HG02938 (cell line): ENCODE data around the gene PTGES3.
"Not testable (repeated sequence)": the region's sequence is repeated elsewhere in the genome, so short reads cannot be mapped to it uniquely, and the experiment has no call there.

Source experiments
- ATAC-seq: cut with Tn5 transposase; IDR thresholded peaks from one replicate; pipeline ENCODE4 v1.9.1; 2021; ENCODE audit warnings: mild to moderate bottlenecking, moderate library complexity; ENCODE audit not compliant: unreplicated experiment

PTGES3 gene

DNA sequence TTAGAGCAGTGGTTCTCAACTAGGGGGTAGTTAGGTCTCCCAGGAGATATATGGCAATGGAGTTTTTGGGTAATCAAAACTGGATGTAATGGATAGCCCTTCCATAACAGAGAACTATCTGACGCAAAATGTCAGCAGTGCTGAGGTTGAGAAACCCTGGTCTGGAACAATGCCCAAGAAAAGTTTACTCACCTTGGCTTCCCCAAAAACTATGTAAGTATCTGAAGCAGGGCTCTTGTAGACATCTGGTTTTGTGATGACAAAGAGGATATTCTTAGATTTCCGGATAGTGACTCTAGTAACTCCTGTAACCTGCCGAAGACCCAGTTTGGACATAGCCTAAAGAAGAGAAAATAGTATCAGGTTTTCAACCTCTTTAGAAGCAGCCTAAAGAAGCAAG is 25.3 kb upstream of the PTGES3 start:
- ATAC-seq: no peak

DNA sequence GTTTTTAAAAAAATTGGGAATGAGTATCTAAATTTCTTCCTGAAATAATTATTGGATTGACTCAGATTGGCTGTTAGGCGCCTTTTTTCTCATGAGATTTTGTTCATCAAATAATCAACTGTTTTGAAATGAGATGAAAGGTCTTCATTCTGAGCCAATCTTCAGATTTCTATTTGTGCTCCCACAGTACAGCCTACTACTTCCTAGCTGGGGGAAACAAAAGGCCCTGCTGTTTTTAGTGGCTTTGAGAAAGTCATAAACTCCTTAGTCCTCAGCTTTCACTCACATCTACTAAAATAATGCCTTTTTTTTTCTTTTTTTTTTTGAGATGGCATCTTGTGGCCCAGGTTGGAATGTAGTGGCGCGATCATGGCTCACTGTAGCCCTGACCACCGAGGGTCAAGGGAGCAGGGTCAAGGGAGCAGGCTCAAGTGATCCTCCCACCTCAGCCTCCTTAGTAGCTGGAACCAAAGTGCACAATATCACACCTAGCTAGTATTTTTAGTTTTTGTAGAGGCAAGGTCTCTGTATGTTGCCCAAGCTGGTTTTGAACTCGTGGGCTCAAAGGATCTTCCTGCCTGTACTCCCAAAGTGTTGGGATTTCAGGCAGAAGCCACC is 21.8 kb upstream of the PTGES3 start:
- no peak for ATAC-seq

DNA sequence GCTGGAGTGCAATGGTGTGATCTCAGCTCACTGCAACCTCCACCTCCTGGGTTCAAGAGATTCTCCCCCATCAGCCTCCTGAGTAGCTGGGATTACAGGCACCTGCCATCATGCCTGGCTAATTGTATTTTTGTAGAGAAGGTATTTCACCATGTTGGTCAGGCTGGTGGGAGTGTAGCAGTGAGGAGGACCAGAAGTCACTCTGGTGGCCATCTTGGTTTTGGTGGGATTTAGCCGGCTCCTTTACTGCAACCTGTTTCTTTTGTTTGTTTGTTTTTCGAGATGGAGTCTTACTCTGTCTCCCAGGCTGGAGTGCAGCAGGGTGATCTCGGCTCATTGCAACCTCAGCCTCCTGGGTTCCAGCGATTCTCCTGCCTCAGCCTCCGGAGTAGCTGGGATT is 16.4 kb upstream of the PTGES3 start:
- ATAC-seq: not testable (repeated sequence)

DNA sequence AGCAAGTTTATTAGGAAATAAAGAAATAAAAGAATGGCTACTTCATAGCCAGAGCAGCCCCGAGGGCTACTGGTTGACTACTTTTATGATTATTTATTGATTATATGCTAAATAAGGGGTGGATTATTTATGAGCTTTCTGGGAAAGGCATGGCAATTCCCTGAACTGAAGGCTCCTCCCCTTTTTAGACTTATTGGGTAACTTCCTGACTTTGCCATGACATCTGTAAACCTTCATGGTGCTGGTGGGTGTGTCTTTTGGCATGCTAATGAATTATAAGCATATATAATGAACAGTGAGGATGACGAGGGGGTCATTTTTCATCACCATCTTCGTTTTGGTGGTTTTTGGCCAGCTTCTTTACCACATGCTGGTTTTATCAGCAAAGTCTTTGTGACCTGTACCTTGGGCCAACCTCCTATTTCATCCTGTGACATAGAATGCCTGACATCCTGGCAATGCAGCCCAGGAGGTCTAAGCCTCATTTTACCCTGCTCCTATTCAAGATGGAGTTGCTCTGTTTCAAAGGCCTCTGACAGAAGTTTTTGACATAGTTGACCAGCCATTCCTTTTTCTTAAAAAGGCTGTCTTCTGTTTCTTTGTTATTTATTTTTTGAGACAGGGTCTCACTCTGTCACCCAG is 11.1 kb upstream of the PTGES3 start:
- ATAC-seq: no peak

DNA sequence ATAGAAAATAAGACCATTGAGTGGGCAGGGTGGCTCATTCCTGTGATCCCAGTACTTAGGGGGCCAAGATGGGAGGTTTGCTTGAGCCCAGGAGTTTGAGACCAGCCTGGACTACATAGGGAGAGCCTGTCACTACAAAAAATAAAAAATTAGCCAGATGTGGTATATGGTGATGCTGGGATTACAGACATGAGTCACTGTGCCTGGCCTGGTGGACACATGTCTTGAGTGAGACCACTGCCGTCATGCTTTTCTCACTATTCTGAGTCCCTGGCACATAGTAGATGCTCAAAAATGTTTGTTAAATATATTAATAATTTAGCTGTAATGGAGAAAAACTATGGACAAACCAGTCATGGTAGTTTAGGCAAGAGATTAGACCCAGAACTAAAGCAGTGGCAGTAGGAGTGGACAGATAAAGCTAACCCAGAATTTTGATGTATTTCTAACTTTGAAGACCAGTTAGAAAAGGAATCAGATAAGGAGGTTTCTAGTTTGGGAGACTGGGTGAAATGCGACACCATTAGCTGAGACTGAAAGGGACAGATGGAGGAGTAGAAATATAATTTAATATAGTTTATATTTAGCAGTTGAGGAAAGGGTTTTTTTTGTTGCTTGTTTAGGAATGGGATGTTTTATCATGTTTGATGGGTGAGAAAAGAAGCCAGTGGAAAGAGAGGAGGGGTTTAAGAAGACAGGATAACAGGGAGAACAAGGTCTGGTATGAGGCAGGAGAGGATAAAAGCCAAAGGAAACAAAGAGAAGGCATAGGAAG is 7.4 kb upstream of the PTGES3 start:
- no peak for ATAC-seq

DNA sequence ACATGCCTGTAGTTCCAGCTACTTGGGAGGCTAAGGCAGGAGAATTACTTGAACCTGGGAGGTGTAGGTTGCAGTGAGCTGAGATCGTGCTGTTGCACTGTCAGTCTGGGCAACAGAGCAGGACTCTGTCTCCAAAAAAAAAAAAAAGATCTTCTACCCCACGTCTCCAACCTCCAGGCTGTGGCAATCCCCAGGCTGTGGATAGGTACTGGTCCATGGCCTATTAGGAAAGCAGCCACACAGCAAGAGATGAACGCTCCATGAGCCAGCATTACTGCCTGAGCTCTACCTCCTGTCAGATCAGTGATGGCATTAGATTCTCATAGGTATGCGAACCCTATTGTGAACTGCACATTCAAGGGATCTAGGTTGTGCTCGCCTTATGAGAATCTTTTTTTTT is 6.1 kb upstream of the PTGES3 start:
- ATAC-seq: no peak

DNA sequence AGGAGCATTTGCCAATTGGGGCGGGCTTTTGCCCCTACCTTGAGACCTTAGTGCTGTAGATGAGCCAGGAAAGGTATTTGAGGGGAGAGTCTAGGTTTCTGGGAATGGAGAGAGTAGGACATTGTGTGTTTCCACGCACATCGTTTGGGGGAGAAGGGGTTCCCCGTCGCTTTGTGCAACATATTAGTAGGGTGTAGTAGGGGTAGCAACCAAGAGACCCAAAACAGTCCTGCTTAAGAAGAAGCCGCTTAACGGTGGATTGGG is 694 bp upstream of the PTGES3 start:
- no peak for ATAC-seq

DNA sequence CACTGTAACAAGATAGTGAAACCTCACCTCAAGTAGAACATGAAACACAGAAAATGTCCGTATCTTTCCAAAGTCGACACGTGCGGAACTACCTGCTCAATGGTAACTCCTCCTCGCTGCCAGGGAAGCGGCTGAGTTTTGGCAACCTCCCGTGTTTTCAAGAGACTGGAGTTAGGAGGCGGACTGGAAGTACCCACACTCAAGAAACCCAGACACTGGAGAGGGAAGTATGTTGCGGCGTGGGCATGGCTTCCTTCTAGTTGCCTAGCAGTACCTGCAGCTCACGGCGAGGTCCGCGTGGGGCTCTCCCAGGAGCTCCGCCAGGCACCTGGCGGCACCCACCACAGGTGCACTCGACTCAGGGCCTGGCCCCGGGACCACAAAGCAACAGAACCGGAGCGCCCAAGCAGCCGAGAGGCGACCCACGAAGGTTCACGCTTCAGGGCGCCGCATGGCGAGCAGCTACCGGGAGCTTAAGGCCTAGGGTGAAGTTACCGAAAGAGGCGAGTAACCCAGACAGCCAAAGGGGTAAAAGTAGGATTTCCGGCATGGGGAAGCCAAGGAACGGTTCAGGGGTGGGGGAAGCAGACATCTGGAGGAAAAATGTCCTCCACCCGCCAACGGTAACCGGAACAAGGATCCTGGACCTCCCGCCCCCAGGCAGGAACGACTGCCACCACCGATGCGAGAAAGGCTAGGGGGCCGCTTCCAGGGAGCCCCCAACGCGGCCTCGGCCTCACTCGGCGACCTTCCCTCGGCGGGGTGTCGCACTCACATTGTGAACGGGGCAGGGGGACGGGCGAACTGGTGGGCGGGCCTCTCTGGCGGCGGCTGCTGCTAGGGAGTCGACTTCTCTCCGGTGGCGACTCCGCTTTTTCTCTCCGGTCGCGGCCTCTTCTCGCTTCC is 608 bp downstream of the PTGES3 start:
- peak; percentile 31 for ATAC-seq

DNA sequence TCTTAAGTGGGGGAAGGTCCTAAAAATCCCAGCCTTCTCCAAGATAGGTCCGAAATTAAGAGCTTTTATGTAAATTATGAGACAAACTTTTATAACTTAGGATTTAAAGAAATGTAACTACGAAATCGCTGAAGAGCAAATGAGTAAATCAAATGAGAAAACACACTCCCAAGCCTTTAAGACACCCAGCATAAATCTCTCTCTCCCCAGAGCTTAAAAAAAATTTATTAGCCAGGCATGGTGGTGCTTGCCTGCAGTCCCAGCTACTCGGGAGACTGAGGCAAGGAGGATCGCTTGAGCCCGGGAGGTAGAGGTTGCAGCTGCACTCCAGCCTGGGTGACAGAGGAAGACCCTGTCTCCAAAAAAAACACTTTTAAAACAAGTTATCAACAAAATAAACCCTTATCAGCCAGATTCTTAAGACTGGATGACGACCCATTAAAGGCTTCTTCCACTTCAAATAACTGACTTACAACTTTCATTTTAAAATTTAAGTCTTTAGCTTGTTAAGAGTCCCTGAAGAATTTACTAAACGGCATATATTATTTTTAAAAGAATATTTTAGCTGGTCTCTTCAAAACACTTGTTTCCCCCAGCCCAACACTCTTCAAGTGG is 3.2 kb downstream of the PTGES3 start:
- ATAC-seq: no peak

DNA sequence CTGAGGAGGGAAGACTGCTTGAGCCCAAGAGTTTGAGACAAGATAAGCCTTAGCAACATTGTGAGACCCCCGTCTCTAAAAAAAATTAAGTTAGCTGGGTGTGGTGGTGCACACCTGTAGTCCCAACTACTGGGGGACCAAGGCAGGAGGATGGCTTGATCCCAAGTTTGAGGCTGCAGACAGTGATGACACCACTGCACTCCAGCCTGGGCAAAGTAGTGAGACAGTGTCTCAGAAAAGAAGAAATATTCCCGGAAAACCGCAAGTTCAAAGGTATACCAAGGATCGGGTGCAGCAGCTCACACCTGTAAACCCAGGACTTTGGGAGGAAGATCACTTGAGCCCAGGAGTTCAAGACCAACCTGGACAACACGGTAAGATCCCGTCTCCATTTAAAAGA is 5.8 kb downstream of the PTGES3 start:
- no peak for ATAC-seq

DNA sequence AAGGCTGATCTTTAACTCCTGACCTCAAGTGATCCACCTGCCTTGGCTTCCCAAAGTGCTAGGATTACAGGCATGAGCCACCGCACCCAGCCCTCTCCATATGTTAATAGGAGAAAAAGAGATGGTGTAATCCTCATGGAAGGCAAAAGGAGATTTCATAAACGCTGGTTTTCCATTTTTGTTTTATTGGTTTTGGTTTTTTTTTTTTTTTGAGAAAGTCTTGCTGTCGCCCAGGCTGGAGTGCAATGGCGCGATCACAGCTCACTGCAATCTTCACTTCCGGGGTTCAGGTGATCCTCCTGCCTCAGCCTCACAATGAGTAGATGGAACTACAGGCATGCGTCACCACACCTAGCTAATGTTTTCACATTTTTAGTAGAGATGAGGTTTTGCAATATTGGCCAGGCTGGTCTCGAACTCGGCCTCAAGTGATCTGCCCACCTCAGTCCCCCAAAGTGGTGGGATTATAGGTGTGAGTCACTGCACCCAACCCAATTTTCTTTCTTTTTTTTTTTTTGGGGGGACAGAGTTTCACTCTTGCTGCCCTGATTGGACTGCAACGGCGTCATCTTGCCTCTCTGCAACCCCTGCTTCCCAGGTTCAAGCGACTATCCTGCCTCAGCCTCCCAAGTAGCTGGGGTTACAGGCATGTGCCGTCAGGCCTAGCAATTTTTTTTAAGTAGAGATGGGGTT is 8.1 kb downstream of the PTGES3 start:
- no peak for ATAC-seq

DNA sequence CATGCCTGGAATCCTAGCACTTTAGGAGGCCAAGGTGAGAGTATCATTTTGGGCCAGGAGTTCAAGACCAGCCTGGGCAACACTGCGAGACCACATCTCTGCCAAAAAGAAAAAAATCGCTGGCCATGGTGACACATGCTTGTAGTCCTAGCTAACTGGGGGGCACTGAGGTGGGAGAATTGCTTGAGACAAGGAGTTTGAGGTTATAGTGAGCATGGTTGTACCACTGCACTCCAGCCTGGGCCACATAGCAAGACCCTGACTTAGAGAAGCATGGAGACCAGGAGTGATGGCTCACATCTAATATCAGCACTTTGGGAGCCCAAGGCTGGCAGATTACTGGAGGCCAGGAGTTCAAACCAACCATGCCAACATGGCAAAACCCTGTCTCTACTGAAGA is 9.2 kb downstream of the PTGES3 start:
- ATAC-seq: no peak

DNA sequence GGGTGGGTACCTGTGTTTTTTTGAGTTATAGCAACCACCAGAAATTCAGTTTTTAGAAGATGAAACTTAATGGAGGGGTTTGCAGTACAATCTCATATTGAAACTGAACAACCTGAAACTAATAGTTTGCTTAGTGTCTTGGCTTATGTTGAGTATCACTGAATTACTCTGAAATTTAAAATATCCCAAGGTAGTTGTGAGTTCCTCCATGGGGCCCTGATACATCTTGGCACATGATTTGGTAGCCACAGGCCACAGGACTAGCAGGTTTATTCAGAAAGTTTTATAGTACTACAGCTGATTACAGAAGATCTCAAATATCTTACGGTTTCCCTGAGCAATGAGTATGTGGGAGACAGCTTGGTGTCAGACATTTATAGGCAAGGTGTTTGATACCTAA is 10.4 kb downstream of the PTGES3 start:
- peak; percentile 83 for ATAC-seq

DNA sequence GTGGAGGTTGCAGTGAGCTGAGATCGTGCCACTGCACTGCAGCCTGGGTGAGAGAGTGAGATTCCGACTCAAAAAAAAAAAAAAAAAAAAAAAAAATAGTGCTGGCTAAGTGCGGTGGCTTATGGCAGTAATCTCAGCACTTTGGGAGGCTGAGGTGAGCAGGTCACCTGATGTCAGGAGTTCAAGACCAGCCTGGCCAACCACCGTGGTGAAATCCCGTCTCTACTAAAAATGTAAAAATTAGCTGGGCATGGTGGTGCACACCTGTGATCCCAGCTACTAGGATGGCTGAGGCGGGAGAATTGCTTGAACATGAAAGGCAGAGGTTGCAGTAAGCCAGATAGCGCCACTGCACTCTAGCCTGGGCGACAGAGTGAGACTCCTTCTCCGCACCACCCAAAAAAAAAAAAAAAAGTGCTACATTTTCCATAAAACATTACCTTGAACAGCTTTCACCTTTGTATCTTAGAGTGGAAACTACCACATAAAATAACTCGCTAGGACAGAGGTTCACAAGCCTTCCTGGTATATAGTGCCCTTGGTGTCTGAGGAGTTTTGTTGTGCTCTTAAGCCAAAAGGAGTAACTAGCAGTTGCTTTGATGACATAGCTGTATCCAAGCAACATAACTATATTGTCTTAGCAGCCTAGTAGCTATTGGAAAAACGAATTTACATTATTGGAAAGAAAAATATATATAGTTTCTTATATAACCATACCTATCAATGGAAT is 11.1 kb downstream of the PTGES3 start:
- ATAC-seq: peak; percentile 8

DNA sequence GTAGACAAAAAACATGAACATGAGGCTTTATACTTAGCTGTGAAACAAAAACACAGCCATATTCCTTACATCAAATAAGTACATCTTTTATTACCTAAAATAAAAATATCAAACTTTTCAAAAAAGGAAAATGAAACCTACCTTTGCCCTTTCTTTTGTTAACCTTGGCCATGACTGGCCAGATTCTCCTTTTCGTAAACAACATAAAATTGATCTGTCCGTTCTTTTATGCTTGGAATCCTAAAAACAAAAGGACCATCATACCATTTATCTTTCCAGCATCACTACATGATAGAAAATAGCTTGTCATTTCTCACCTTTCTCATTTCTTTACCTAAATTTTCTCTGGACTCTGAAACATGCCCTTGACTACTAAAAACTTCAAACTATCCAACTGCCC is 16.5 kb downstream of the PTGES3 start:
- no peak for ATAC-seq

DNA sequence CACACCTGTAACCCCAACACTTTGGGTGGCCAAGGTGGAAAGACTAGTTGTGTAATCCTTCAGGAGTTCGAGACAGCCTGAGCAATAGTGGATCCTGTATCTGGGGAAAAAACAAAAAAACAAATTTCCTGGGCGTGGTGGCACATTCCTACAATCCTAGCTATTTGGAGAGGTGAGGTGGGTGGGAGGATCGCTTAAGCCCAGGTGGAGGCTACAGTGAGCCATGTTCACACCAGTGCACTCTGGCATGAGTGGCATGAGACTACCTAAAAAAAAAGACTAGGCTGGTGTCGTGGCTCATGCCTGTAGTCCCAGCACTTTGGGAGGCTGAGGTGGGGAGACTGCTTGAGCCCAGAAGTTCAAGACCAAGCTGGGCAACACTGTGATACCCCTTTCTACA is 17.2 kb downstream of the PTGES3 start:
- no peak for ATAC-seq

DNA sequence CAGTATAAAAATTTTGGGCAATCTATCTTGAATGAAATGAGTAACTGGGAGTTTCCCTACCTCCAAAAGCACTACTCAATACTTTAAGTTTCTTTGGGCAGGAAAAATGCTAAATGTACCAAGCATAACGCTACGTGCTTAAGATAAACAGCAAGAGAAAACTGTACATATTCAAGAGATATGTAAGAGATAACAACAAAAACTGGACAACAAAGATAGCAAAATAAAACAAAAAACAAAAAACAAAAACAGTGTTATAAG is 20.0 kb downstream of the PTGES3 start:
- no peak for ATAC-seq

DNA sequence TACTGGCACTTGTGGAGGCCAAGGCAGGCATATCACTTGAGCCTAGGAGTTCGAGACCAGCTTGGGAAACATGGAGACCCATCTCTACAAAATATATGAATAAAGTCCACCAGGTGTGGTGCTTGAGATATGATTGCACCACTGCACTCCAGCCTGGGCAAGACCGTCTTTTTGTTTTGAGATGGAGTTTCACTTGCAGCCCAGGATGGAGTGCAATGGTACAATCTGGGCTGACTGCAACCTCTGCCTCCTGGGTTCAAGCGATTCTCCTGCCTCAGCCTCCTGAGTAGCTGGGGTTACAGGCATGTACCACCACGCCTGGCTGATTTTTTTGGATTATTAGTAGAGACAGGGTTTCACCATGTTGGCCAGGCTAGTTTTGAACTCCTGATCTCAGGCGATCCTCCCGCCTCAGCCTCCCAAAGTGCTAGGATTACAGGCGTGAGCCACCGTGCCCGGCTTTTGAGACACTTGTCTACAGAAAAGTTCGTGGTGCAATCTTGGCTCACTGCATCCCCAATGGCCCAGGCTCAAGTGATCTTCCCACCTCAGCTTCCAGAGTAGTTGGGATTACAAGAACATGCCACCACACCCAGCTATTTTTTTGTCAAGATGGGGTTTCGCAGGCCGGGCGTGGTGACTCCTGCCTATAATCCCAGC is 26.0 kb downstream of the PTGES3 start:
- ATAC-seq: no peak

DNA sequence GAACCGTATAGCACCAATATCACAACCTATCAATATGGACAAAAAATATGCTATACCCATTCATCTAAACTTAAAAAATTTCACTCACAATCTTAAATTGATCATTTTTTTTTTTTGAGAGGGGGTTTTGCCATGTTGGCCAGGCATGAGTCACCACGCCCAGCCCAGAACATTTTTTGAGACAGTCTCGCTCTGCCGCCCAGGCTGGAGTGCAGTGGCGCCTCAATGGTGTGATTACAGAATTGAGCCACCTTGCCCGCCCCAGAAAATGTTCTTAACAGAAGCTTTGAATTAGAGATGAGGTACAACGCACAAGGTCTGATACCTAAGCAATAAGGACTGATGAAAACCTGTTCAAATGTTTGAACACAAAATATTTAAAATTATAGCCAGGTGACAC is 26.5 kb downstream of the PTGES3 start:
- no peak for ATAC-seq

DNA sequence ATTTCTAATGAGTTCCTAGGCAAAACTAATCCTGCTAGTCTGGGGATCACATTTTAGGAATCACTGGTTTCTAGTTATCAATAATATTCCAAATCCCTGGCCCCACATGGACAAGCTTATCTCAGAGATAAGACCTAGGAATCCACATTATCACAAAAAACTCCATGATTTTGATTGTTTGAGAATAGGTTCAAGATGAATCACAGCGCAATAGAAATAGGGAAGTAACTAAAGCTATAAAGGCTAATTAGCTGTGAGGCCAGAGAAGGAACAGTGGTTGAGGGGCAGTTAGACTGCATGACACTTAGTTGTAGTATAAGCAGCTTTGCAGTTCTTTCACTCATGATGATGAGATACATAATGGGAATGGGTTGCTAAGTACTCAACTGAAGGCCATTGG is 29.2 kb downstream of the PTGES3 start:
- ATAC-seq: no peak
